Right forelimb (tissue), 1 donor: ENCODE measurements around the gene MYO1C.
"Not testable (repeated sequence)": the region's sequence is repeated elsewhere in the genome, so short reads cannot be mapped to it uniquely, and the experiment has no call there.

ENCODE experiments used
- DNase-seq: peaks from one replicate; pipeline ENCODE4 v3.0.0-alpha.2; 2018

The MYO1C gene

GRCh38 chr17:1420163-1420562 is 72.3 kb downstream of the MYO1C start:
- no peak for DNase-seq

- not testable (repeated sequence) for DNase-seq
Observed at GRCh38 chr17:1418476-1418875, 74.0 kb downstream of the MYO1C start.

- DNase-seq: no peak
Observed at GRCh38 chr17:1416414-1416813, 76.1 kb downstream of the MYO1C start.

- DNase-seq: no peak
Observed at GRCh38 chr17:1414634-1415033, 77.9 kb downstream of the MYO1C start.
